HAP-1 (cell line): ENCODE results near the gene CD151.
A peak's percentile ranks its signal among the peaks of the same experiment; 100 is the strongest.

ENCODE experiments used
- DNase-seq, 2 experiments: peaks; one replicate each; pipeline ENCODE4 v3.0.0-alpha.2; 2016 to 2020; ENCODE audit warnings: low spot score in 2 of 2
- H3K27me3 ChIP-seq: fragments of 250-450 bp; sonication (Bioruptor Pico); 2 replicates; pipeline ENCODE4 v1.5.1; 2020; ENCODE audit warnings: low read depth, mild to moderate bottlenecking, moderate library complexity
- H3K36me3 ChIP-seq: fragments of 250-450 bp; sonication (Bioruptor Pico); replicated peaks from 2 replicates; pipeline ENCODE4 v1.5.1; 2020; ENCODE audit warnings: mild to moderate bottlenecking
- H3K4me1 ChIP-seq: fragments of 250-450 bp; sonication (Bioruptor Pico); 2 replicates; pipeline ENCODE4 v1.5.1; 2020; ENCODE audit warnings: mild to moderate bottlenecking
- H3K4me3 ChIP-seq: fragments of 250-450 bp; sonication (Bioruptor Pico); 2 replicates; pipeline ENCODE4 v1.5.1; 2020; ENCODE audit warnings: mild to moderate bottlenecking, moderate library complexity
- H3K9me3 ChIP-seq: fragments of 250-450 bp; sonication (Bioruptor Pico); 2 replicates; pipeline ENCODE4 v1.5.1; 2020; ENCODE audit warnings: mild to moderate bottlenecking, moderate library complexity
- in situ Hi-C: fragments of 300-500 bp; cut with MboI; formaldehyde crosslinking; loops from 3 replicates; pipeline ENCODE4 v1.14.3; 2020; ENCODE audit warnings: low sequenced_read_pairs, inconsistent platforms, mixed read lengths

Gene CD151

DNA sequence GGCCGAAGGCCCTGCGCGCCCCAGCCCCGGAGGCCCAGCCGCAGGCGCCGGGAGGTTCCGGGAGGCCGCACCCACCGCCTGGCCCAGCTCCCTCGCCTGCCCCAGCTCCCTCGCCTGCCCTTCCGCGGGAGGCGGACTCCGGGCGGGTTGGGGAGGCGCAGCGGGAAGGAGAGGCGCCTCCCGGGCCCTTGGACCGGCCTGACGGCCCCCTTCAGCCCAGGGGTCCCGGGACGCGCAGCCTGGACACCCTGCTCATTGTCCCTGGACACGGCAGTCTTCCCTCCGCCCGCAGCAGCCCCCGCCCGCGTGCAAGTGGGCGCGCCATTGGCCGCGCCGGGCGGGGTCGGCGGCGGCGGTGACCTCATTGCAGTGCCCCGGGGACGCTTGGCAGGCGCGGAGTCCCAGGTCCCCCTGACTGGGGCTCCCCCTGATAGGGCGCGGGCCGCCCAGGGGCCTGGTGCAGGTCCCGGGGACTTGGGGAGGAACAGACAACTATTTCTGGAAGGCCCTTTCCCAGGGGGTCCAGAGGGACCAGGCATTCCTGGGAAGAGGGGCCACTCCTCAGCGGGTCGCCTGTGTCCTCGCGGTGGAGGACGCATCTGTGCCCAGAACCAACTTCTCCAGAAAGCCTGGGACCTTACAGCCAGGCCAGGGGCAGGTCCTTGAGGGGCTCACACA is 501 bp downstream of the CD151 start:
- in situ Hi-C loops, result no loop called here
- DNase-seq, result peak in 1 of 2 experiments; percentile 67
- Histone ChIP-seq H3K4me3 (peak overlapping the region; percentile 66), H3K9me3 (no peaks in the 10 kb centered on the region), H3K27me3 (no peaks in the 10 kb centered on the region), H3K36me3 (peaks cover 29% of the 10 kb centered on the region), H3K4me1 (peaks cover 35% of the 10 kb centered on the region)

DNA sequence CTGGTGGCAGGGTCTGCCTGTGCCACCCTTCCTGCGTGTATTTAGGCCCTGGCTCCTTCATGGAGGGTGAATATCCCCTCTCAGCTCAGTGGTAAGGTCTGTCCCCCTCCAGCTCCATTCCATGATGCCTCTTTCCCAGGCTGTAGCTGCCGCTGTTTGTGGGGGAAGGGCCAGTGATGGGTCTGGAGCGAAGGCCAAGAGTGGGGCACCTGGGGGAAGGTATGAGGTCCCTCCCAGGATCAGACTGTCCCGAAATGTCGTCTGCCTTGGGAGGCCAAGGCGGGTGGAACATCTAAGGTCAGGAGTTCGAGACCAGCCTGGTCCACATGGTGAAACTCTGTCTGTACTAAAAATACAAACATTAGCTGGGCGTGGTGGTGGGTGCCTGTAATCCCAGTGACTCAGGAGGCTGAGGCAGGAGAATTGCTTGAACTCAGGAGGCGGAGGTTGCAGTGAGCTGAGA is 1.1 kb downstream of the CD151 start:
- H3K36me3 ChIP-seq, result peaks cover 34% of the 10 kb centered on the region
- in situ Hi-C loops, result no loop called here
- peak overlapping the region; percentile 66 for H3K4me3 ChIP-seq
- DNase-seq, result no peak
- H3K9me3 ChIP-seq, result no peaks in the 10 kb centered on the region
- no peaks in the 10 kb centered on the region for H3K27me3 ChIP-seq
- H3K4me1 ChIP-seq, result peaks cover 35% of the 10 kb centered on the region

DNA sequence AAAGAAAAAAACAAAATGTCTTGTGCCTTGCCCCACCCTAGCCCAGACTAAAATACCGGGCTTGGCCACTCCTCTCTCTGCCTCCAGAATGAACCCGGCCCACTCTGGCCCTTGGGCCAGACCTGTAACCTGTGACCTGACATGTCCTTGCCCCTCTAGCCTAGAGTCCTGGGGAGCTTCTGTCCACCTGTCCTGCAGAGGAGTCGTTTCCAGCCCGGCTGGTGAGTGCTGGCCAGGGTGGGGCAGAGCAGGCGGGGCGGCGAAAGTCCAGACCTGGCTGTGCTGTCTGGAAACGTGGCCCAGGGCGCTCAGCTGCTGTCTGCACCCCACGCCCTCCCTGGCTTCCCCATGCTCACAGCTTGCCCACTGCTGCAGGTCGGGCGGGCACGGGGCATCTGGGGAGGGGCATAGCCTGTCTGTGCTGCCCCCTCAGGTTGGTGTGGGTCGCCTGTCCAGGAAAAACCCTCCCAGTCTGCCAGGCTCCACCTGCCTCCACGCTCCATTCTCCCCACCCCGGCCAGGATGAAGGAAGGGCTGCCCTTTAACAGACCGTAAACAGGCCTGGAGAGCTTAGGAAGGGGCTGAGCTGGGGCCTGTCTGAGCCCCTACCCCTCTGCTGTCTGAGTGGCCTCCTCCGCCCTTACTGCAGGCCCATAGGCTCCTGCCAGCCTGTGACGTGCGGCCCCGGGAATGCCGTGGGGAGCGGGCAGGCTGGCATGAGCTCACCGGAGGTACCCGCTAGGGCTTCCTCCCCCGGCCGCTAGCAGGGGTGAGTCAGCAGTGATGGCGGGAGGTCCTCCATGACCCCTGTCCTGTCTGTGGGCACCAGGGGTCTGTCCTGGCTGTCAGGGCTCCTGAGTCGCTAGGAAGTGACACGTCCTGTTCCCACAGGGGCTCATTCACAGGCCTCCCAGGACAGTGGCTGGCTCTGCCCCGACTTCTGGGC is 1.9 kb downstream of the CD151 start:
- Histone ChIP-seq H3K4me1 (peaks cover 35% of the 10 kb centered on the region), H3K27me3 (no peaks in the 10 kb centered on the region), H3K36me3 (peaks cover 42% of the 10 kb centered on the region), H3K9me3 (no peaks in the 10 kb centered on the region), H3K4me3 (peak overlapping the region; percentile 66)
- in situ Hi-C loops, result no loop called here
- no peak for DNase-seq

DNA sequence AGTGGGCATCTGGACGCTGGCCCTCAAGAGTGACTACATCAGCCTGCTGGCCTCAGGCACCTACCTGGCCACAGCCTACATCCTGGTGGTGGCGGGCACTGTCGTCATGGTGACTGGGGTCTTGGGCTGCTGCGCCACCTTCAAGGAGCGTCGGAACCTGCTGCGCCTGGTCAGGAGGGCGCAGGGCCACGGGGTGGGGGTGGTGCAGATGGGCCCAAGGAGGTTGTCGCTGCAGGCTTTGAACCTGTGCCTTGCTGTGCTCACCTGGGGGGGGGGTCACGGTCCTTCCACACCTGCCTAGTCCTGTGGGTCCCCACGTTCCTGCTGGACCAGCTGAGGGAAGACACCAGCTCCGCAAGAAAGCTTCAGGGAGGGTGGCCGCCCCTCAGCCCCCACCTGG is 3.5 kb downstream of the CD151 start:
- Histone ChIP-seq H3K9me3 (no peaks in the 10 kb centered on the region), H3K4me3 (no peak overlapping the region), H3K4me1 (peaks cover 29% of the 10 kb centered on the region), H3K27me3 (no peaks in the 10 kb centered on the region), H3K36me3 (peaks cover 58% of the 10 kb centered on the region)
- no peak for DNase-seq
- in situ Hi-C loops, result no loop called here

DNA sequence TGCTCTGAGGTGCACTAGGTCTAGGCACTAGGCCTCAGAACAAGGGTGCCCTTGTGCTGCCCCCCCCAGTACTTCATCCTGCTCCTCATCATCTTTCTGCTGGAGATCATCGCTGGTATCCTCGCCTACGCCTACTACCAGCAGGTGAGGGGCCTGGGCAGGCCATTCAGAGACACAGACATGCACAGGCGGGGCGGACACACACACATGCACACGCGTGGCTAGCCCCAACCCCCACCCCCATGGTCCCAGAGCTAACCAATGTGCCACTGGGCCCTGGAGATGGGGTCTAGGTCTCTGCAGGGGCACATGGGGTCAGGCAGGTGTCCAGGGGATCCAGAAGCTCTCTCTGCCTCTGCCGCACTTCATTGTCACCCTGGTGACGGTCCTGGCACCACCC is 3.9 kb downstream of the CD151 start:
- H3K4me3 ChIP-seq, result no peak overlapping the region
- no peaks in the 10 kb centered on the region for H3K27me3 ChIP-seq
- in situ Hi-C loops, result no loop called here
- no peak for DNase-seq
- peaks cover 27% of the 10 kb centered on the region for H3K4me1 ChIP-seq
- H3K36me3 ChIP-seq, result peaks cover 61% of the 10 kb centered on the region
- no peaks in the 10 kb centered on the region for H3K9me3 ChIP-seq

DNA sequence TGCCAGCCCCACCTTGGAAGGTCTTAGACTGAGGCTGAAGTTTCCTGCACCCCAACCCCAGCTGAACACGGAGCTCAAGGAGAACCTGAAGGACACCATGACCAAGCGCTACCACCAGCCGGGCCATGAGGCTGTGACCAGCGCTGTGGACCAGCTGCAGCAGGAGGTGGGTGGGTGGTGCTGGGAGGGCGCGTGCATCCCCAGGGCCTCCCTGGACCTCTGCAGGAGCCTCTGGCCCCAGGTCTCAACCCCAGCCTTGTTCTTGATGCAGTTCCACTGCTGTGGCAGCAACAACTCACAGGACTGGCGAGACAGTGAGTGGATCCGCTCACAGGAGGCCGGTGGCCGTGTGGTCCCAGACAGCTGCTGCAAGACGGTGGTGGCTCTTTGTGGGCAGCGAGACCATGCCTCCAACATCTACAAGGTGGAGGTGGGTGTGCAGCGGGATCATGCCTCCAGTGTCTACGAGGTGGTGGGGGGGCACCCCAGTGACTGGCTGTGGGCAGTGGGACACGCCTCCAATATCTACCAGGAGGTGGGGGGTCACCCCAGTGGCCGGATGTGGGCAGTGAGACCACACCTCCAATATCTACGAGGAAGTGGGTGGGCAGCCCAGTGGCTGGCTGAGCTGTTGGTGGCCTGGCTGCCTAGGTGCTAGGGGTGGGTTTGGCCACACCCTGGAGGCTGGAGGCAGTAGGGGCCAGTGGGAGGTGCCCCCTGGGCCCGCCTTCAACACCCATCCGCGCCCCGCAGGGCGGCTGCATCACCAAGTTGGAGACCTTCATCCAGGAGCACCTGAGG is 4.6 kb downstream of the CD151 start:
- H3K27me3 ChIP-seq, result no peaks in the 10 kb centered on the region
- H3K36me3 ChIP-seq, result peaks cover 66% of the 10 kb centered on the region
- H3K4me1 ChIP-seq, result peaks cover 21% of the 10 kb centered on the region
- no peak overlapping the region for H3K4me3 ChIP-seq
- in situ Hi-C loops, result no loop called here
- no peaks in the 10 kb centered on the region for H3K9me3 ChIP-seq
- no peak for DNase-seq

DNA sequence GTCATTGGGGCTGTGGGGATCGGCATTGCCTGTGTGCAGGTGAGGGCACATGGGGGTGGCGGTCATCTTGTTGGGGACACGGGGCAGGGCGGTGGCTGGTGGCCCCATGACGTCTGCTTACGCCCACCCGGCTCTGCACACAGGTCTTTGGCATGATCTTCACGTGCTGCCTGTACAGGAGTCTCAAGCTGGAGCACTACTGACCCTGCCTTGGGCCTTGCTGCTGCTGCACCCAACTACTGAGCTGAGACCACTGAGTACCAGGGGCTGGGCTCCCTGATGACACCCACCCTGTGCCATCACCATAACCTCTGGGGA is 5.2 kb downstream of the CD151 start:
- Histone ChIP-seq H3K27me3 (no peaks in the 10 kb centered on the region), H3K4me3 (no peak overlapping the region), H3K9me3 (no peaks in the 10 kb centered on the region), H3K36me3 (peaks cover 66% of the 10 kb centered on the region), H3K4me1 (peaks cover 21% of the 10 kb centered on the region)
- in situ Hi-C loops, result no loop called here
- DNase-seq, result no peak

DNA sequence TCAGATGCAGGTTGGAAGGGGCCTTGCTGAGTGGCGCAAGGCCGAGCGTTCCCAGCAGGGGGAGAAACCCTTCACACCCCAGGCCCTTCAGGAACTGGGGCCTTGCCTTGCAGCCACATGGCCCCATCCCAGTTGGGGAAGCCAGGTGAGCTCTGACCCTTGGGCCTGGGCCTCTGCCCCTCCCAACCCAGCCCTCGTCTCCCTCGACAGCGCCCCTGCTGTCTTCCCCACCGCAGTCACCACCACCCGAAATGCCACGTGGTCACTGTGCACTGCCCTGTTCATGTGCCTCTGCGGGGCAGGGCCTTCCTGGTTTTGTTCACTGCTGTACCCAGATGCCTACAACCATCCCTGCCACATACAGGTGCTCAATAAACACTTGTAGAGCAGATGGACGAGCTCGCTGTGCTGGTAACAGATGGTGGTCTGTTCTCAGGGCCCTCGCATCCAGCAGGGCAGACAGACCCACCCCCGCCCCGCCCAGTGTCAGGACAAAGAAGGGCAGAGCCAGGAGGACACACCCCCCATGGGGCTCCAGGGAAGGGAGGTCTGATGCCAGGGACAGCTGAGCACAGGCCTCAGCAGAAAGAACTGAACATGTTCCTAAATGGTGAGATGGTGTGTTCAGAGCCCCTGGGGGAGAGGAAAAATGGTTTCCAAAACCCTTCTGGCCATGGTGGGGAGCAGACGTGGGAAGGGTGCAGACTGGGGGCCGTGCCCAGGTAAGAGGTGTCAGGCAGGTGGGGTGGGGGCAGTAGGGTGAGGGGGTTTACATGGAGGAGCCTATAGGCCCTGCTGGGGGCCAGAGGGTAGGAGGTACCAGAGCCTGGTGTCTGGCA is 5.9 kb downstream of the CD151 start:
- Histone ChIP-seq H3K9me3 (no peaks in the 10 kb centered on the region), H3K4me1 (peaks cover 20% of the 10 kb centered on the region), H3K27me3 (no peaks in the 10 kb centered on the region), H3K4me3 (no peak overlapping the region), H3K36me3 (peaks cover 66% of the 10 kb centered on the region)
- peak in 1 of 2 experiments; percentile 62 for DNase-seq
- in situ Hi-C loops, result no loop called here

DNA sequence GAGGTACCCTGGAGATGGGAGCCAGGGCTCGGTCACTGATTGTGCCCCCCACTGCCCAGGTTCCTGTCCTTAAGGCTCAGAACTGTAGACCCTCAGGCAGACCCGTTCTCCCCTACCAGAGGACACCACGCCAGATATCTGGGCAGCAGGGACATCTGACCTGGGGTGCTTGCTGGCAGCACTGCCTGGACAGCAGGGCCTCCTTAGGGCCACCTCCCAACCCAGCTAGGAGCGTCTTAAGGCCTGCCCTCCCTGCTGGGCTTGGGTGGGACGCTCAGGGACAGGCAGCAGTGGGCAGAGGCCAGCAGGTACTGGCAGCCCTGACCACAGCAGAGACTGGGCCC is 6.5 kb downstream of the CD151 start:
- H3K4me3 ChIP-seq, result no peak overlapping the region
- H3K27me3 ChIP-seq, result no peaks in the 10 kb centered on the region
- peaks cover 17% of the 10 kb centered on the region for H3K4me1 ChIP-seq
- DNase-seq, result no peak
- in situ Hi-C loops, result no loop called here
- no peaks in the 10 kb centered on the region for H3K9me3 ChIP-seq
- H3K36me3 ChIP-seq, result peaks cover 66% of the 10 kb centered on the region

DNA sequence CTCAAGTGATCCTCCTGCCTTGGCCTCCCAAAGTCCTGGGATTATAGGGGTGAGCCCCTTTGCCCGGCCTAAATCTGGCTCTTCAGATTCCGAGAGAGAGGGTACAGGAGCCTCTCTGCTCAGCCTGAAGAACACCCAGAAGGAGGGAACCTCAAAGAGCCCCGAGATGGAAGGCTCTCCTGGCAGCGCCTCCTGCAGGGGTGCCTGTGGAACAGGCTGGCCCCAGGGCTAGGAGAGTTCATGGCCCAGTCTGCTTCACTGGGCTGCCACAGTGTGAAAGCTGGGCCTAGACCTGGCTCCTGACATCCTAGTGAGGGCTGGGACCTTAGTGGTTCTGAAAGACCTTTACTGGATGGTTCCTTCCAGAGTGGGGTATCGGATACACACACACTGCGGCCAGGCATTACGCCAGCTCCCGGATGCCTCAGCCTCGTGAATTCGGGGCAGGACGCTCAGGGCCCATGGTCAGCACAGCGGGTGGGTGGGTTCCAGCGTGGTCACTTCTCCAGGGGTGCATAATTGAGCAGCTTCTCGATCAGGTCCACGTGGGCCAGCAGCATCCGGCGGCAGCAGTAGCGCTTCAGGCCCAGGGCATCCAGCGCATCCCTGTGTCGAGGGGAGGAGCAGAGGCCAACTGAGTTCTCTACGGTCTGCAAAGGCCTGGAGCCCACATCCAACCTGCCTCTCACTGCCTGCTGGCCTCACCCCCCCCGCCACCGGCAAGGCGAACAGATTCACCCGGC is 7.3 kb downstream of the CD151 start:
- H3K36me3 ChIP-seq, result peaks cover 63% of the 10 kb centered on the region
- in situ Hi-C loops, result no loop called here
- peak overlapping the region; percentile 89; the same call in 1 of the 2 replicates for H3K4me3 ChIP-seq
- no peak for DNase-seq
- no peaks in the 10 kb centered on the region for H3K9me3 ChIP-seq
- no peaks in the 10 kb centered on the region for H3K27me3 ChIP-seq
- peaks cover 13% of the 10 kb centered on the region for H3K4me1 ChIP-seq

DNA sequence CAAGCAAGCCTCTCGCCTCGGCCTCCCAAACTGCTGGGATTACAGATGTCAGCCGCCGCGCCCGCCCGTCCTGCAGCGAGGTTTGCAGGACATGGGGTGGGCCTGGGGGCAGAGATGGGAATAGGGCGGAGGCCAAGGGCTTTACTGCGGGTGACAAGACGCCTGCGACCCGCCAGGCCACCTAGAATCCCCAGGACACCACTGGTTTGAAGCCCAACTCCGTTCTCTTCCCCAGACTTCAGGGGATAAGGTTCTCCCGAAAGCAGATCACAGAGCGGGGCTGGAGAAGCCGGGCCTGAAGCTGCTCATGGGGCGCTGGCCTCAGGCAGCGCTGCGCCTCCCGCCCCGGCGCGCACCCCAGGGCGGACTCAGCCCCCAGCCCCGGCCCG is 9.2 kb downstream of the CD151 start:
- peaks cover 14% of the 10 kb centered on the region for H3K4me1 ChIP-seq
- peak overlapping the region; percentile 89 for H3K4me3 ChIP-seq
- H3K36me3 ChIP-seq, result peaks cover 48% of the 10 kb centered on the region
- in situ Hi-C loops, result no loop called here
- no peaks in the 10 kb centered on the region for H3K9me3 ChIP-seq
- DNase-seq, result no peak
- no peaks in the 10 kb centered on the region for H3K27me3 ChIP-seq

DNA sequence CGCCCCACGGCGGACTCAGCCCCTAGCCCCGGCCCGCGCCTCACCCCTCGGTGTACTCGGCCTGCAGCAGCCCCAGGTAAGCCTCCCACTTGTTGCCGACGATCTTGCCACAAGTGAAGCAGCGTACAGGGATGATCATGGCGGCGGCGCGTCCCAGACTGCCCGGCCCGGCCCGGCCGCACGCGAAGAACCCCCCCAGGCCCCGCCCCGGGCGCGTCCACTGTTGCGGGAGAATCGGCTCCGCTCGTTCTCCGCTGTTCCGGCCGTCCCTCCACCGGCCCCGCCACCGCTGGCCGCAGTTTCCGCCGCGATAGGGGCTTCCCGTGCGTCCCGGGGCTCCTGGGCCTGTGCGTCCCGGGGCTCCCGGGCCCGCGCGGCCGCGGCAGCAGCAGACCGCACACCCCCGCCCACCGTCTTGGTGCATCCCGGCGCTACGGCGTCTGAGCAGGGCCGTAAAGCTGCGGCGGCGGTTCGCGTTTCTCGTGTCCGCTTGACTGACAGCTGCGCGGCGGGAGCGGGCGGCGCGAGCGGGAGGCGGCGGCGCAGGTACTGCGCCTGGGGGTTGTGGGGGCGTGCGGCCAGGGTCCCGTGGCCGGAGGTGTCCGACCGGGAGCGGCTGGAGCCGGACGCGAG is 9.7 kb downstream of the CD151 start, which contains the start of the genes POLR2L and TSPAN4:
Gene POLR2L (minus strand): TSS at position 160 of the 633 bp plus-strand sequence. CDS start 21 bp downstream, at position 139.
Gene TSPAN4 (plus strand): TSS at position 483 of the 633 bp plus-strand sequence. CDS start 7,453 bp downstream, outside the sequence.
- Histone ChIP-seq H3K4me1 (peaks cover 14% of the 10 kb centered on the region), H3K4me3 (peak within 1 kb of the TSS; percentile 89), H3K27me3 (no peaks in the 10 kb centered on the region), H3K9me3 (no peaks in the 10 kb centered on the region), H3K36me3 (peaks cover 43% of the 10 kb centered on the region)
- in situ Hi-C loops, result no loop called here
- DNase-seq, result peak; percentile 82 to 94
